AG10803 (cell line): ENCODE data around the gene TNKS1BP1.
A peak's percentile ranks its signal among the peaks of the same experiment; 100 is the strongest.

Source experiments
- DNase-seq: peaks from one replicate; pipeline ENCODE4 v3.0.0; 2010; ENCODE audit warnings: low read depth
- H3K4me3 ChIP-seq: 2 replicates; pipeline ENCODE4 v1.5.1; 2011; ENCODE audit warnings: mild to moderate bottlenecking, low read length, control low read depth
- TF ChIP-seq, protein P1 (sequence below): conservative IDR thresholded peaks from 2 replicates; pipeline ENCODE4 v1.5.1; 2011; ENCODE audit warnings: mild to moderate bottlenecking, low read length, control low read depth, inconsistent platforms

The TNKS1BP1 gene

DNA sequence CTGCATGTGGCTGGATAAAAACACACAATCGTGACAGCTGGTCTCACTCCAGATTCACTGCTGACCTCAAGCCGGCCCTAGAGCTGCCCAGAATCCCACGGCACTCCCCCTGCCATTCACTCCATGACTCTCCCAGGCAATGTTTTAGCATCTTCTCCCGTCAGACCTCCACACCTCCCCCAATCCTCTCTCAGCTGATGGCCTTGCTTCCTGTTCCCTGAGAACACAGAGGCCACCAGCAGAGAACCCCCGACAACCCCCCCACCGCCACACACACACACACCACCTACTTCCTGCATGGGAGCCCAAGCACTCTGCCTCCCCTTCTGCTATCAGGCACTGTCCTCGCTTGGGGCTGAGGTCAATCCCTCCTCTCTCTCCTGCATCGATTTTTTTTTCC is 9.3 kb downstream of the TNKS1BP1 start:
- H3K4me3 ChIP-seq = no peak overlapping the region
- DNase-seq = peak; percentile 39
- TF ChIP-seq, protein P1, sequence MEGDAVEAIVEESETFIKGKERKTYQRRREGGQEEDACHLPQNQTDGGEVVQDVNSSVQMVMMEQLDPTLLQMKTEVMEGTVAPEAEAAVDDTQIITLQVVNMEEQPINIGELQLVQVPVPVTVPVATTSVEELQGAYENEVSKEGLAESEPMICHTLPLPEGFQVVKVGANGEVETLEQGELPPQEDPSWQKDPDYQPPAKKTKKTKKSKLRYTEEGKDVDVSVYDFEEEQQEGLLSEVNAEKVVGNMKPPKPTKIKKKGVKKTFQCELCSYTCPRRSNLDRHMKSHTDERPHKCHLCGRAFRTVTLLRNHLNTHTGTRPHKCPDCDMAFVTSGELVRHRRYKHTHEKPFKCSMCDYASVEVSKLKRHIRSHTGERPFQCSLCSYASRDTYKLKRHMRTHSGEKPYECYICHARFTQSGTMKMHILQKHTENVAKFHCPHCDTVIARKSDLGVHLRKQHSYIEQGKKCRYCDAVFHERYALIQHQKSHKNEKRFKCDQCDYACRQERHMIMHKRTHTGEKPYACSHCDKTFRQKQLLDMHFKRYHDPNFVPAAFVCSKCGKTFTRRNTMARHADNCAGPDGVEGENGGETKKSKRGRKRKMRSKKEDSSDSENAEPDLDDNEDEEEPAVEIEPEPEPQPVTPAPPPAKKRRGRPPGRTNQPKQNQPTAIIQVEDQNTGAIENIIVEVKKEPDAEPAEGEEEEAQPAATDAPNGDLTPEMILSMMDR = no peak

DNA sequence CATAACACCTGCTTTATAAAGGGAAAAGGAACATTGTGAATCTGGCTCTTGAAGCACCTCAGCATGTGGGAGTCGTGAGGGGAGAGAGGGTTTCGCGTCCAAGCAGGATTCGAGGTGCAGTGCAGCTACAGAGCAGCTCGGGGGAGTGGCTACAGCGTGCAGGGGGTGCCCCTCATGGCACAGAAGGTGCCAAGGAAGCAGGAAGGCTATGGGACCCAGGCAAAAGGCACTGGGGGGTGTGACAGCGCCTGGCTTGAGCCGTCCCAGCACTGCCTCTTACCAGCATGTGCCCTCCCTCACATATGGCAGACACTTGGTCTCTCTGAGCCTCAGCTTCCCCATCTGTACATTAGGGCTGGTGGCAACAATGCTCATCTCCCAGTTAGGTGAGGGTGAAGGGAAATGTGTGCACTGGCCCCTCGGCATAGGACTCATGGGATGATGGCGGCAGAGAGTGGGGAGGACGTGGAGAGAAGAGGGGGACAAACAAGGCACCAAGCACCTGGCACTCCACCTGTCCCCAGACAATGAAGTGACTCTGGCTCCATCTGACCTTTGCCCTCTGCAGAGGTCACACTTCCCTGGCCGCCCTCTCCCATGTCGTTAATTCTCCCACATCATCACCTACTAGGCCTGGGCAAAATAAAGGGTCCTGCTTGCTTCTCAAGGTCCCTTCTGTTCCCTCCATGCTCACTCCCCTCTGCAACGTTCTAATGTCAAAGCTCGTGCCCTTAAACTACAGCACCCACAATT is 10.4 kb downstream of the TNKS1BP1 start:
- TF ChIP-seq, protein P1 = no peak
- DNase-seq = no peak
- H3K4me3 ChIP-seq = no peak overlapping the region

DNA sequence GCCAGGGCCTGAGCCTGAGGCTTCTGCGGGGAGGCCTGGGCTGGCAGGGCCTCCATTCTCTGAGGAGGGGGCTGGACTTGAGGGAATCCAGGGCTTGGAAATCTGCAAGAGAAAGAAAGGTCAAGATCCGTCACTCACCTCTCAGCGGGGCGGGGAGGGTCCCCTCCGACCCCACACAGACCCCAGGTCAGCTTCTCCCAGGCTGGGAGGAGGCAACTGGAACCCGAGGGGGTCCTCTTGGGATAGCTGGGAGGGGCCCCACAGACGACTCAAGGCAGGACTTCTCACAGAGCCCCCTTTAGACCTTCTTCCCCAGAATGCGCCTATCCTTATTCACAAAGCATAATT is 11.0 kb downstream of the TNKS1BP1 start:
- no peak for DNase-seq
- H3K4me3 ChIP-seq = no peak overlapping the region
- TF ChIP-seq, protein P1 = no peak

DNA sequence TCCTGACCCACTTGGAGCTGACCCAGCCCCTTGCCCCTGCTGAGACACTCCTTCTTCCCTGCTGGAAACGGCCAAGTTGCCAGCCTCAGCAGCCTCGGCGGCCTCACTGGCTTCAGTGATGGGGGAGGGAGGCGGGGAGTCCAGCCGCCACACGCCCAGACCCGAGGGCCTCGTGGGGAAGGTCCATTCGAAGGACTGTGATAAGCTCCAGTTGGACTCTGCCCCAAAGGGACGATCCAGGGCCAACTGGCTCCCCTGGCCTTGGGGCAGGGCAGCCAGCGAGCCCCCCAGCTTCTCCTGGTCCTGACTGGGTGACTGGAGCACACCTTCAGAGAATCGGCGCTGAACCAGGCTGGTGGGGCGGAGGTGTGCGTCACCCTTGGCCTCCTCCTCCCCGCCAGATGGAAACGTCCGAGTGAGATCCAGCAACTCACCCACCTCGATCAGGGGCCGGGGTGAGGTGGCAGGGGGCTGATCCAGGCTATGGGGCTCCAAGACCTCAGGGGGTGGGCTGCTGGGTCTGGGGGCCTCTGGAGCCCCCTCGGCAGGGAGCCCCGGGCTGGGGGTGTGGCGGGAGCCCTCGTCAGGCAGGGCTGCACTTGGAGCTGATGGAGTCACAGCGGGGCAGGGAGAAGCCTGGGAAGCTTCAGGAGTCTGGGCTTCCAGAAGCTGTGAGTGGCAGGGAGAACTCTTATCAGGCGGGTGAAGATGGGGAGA is 11.5 kb downstream of the TNKS1BP1 start:
- no peak overlapping the region for H3K4me3 ChIP-seq
- TF ChIP-seq, protein P1 = no peak
- no peak for DNase-seq

DNA sequence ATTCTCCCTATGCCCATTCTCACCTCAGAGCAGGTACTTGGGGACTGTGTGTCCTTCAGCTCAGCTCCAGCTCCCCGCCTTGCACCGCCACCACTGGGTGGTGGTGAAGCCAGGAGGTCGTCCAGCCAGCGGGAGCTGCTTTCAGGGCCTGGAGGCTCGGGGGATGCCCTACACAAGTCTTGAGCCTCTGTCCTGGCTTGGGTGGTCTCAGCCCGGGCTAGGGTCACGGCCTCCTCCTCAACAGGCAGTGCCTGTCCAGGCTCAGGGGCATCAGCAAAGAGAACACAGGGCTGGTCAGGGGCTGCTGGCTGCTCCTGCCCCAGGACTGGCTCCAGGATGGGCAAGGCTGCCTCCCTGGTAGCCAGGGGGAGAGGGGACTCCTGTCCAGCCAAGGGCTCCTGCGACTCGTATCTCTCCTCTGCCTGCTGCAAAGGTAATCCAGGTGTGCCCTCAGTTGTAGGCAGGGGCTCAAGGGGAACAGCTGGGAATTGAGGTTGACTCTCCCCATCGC is 12.2 kb downstream of the TNKS1BP1 start:
- TF ChIP-seq, protein P1 = no peak
- no peak overlapping the region for H3K4me3 ChIP-seq
- no peak for DNase-seq

DNA sequence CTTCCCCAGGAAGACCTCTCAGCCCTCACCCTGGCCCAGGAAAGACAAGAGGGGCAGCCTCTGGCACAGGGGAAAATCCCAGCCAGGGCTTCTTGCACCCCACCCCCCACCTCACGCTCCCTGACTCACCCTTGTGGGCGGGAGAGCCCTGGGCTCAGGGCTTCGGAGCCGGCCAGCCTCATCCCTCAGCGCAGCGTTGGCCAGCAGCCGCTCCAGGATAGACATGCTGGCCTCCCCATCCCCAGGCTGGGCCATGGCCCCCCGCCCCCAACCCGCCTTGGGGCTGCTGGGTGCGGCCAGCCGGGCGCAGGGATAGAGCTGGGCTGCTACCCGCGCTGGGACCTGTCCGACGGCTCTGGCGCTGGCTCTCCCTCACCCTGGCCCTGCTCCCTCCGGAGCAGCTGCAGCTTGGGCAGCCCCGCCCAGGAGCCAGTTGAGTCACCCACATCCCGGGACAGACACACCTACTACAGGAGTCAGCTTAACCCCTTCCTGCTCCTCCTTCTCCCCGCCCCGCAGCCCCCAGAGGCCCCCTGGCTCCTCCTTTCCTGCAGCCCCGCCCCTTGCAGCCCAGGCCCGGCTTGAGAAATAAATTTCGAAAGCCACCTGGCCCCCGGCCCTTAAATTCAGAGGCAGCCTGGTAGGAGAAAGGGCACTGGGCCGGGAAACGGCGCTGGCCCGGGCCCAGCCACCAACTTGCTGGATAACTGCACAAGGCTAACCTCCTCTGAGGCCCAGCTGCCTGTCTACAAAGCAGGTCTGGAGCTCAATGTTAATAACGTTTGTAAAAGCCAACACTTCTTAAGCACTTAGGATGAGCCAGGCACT is 13.4 kb downstream of the TNKS1BP1 start:
- TF ChIP-seq, protein P1 = no peak
- H3K4me3 ChIP-seq = peak overlapping the region; percentile 62
- peak; percentile 98 for DNase-seq
